HG03571 (cell line): ENCODE data around the gene PLS1.
"Not testable (repeated sequence)": the region's sequence is repeated elsewhere in the genome, so short reads cannot be mapped to it uniquely, and the experiment has no call there.

Experiments used
- ATAC-seq: cut with Tn5 transposase; IDR thresholded peaks from one replicate; pipeline ENCODE4 v1.9.1; 2021; ENCODE audit not compliant: unreplicated experiment

PLS1 gene

GRCh38 chr3:142595951-142596725, at the start of gene PLS1:
Gene PLS1 (plus strand): TSS chr3:142596393. CDS start chr3:142664238, 67,845 bp downstream.
- ATAC-seq: peak; percentile 90

- no peak for ATAC-seq
Observed at GRCh38 chr3:142549986-142550385, 46.2 kb upstream of the PLS1 start.

GRCh38 chr3:142552579-142552978, 43.6 kb upstream of the PLS1 start:
- ATAC-seq: not testable (repeated sequence)

- no peak for ATAC-seq
Observed at GRCh38 chr3:142553741-142554140, 42.5 kb upstream of the PLS1 start.

- ATAC-seq: no peak
Observed at GRCh38 chr3:142560118-142560517, 36.1 kb upstream of the PLS1 start.

- no peak for ATAC-seq
Observed at GRCh38 chr3:142563496-142563997, 32.6 kb upstream of the PLS1 start.

- ATAC-seq: no peak
Observed at GRCh38 chr3:142566096-142566495, 30.1 kb upstream of the PLS1 start.

- ATAC-seq: no peak
Observed at GRCh38 chr3:142568393-142569017, 27.7 kb upstream of the PLS1 start.

- not testable (repeated sequence) for ATAC-seq
Observed at GRCh38 chr3:142569422-142569821, 26.8 kb upstream of the PLS1 start.

GRCh38 chr3:142574223-142574622, 22.0 kb upstream of the PLS1 start:
- ATAC-seq: not testable (repeated sequence)

- no peak for ATAC-seq
Observed at GRCh38 chr3:142574665-142575064, 21.5 kb upstream of the PLS1 start.

GRCh38 chr3:142576792-142577191, 19.4 kb upstream of the PLS1 start:
- no peak for ATAC-seq

- no peak for ATAC-seq
Observed at GRCh38 chr3:142577696-142578328, 18.4 kb upstream of the PLS1 start.

- peak; percentile 96 for ATAC-seq
Observed at GRCh38 chr3:142578329-142579223, 17.6 kb upstream of the PLS1 start, which contains the start of gene ATR. Gene ATR (minus strand): TSS chr3:142578733. CDS start chr3:142578704, 29 bp downstream.

GRCh38 chr3:142580061-142580423, 16.2 kb upstream of the PLS1 start:
- ATAC-seq: no peak

GRCh38 chr3:142581070-142581469, 15.1 kb upstream of the PLS1 start:
- ATAC-seq: not testable (repeated sequence)

GRCh38 chr3:142586803-142587406, 9.3 kb upstream of the PLS1 start:
- ATAC-seq: no peak

GRCh38 chr3:142588703-142589102, 7.5 kb upstream of the PLS1 start:
- ATAC-seq: no peak

- not testable (repeated sequence) for ATAC-seq
Observed at GRCh38 chr3:142592268-142592667, 3.9 kb upstream of the PLS1 start.

- ATAC-seq: no peak
Observed at GRCh38 chr3:142595141-142595540, 1.1 kb upstream of the PLS1 start.
